Calu3 (cell line): ENCODE measurements around the gene SPTB. TPM values are rescaled to one million over a fixed set of nuclear protein-coding genes. Genes with fewer than 3 reads are reported as not detected.

Experiments
- BruUV-seq: library from RNA; stranded (reverse); fragments of 400-500 nt; replicated peaks from 2 replicates; lab custom pipeline; 2021; lab: Mats Ljungman, UMichigan
- CTCF ChIA-PET: fragments of 300-600 bp; sonication (Branson Sonifier 250); formaldehyde crosslinking; loops from one replicate; lab custom pipeline; 2022; ENCODE audit warnings: antibody characterized with exemption; lab: Charles Lee
- DNase-seq: peaks from one replicate; pipeline ENCODE4 v3.0.0; 2022
- H3K27ac Mint-ChIP-seq: one replicate; pipeline ENCODE4 v1.8.0; 2022; ENCODE audit warnings: mixed read lengths; ENCODE audit not compliant: unreplicated experiment
- H3K27me3 Mint-ChIP-seq: one replicate; pipeline ENCODE4 v1.8.0; 2022; ENCODE audit warnings: mixed read lengths; ENCODE audit not compliant: unreplicated experiment
- H3K36me3 Mint-ChIP-seq: one replicate; pipeline ENCODE4 v1.8.0; 2022; ENCODE audit warnings: mild to moderate bottlenecking, moderate library complexity, mixed read lengths; ENCODE audit not compliant: insufficient read depth, unreplicated experiment
- H3K4me1 Mint-ChIP-seq: one replicate; pipeline ENCODE4 v1.8.0; 2022; ENCODE audit warnings: mild to moderate bottlenecking, low read depth, mixed read lengths; ENCODE audit not compliant: unreplicated experiment
- H3K4me3 Mint-ChIP-seq: one replicate; pipeline ENCODE4 v1.8.0; 2022; ENCODE audit warnings: mild to moderate bottlenecking, low read depth, moderate library complexity, mixed read lengths; ENCODE audit not compliant: unreplicated experiment
- H3K9me3 Mint-ChIP-seq: one replicate; pipeline ENCODE4 v1.8.0; 2022; ENCODE audit warnings: low read depth, mixed read lengths; ENCODE audit not compliant: unreplicated experiment
- CTCF ChIP-seq: fragments of 200-600 bp; IDR thresholded peaks from one replicate; pipeline ENCODE4 v1.8.0; 2022; ENCODE audit warnings: antibody characterized with exemption; ENCODE audit not compliant: unreplicated experiment
- intact Hi-C: fragments of 100-400 bp; cut with micrococcal nuclease; formaldehyde crosslinking; loops from one replicate; pipeline ENCODE4 v1.10.0; 2022; ENCODE audit not compliant: unreplicated experiment
- total RNA-seq: library from RNA; stranded (reverse); gene quantifications from 2 replicates; pipeline ENCODE4 v1.2.3, GENCODE V29; 2022

SPTB gene
- total RNA-seq, 1 experiment from 2014 or later, result not detected

DNA sequence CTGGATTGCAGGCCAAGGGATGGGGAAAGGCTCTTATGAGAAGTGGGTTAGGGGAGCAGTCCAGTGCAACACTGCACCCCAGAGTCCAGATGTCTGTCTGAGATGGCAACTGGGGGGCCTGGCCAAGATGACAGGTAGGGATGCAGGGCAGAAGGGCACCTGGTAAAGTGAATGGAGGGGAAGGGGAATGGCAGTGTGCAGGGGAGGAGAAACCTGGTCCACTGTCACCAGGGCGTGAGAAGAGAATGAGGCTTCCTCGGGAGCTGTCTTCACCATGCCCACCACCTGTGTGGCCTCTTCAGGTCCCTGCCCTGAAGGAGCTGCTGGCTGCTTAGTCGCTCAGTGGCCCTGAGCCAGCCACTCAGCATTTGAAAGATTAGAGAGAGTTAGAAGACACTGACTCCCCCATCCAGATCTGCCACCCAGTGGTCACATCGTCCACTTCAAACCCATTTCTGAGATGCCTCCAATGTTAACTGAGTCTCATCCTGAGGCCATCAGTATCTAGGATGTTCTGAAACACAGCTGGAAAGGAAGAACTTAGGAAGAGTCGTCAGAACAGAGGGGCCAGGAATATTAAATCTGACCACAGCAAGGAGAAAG, 118.2 kb downstream of the SPTB start:
- CTCF ChIA-PET, result interaction anchor here (0.8 to 1.9 kb wide), 7 partner anchors 35 to 130 kb away, joined by 3 to 6 read pairs (median 5); no protein-coding TSS in a partner anchor
- intact Hi-C loops, result loop anchor here (1.0 to 5.0 kb wide), 5 partner anchors 34 to 219 kb away; partner anchors contain the start of gene HSPA2
- Mint-ChIP-seq H3K9me3 (no peaks in the 10 kb centered on the region), H3K27me3 (peaks cover 24% of the 10 kb centered on the region), H3K27ac (peak overlapping the region; percentile 24), H3K36me3 (peaks cover 15% of the 10 kb centered on the region), H3K4me3 (peak overlapping the region; percentile 7), H3K4me1 (peaks cover 58% of the 10 kb centered on the region)
- peak; percentile 33 for DNase-seq
- no peak for TF ChIP-seq CTCF
- no TSS peak for BruUV-seq

DNA sequence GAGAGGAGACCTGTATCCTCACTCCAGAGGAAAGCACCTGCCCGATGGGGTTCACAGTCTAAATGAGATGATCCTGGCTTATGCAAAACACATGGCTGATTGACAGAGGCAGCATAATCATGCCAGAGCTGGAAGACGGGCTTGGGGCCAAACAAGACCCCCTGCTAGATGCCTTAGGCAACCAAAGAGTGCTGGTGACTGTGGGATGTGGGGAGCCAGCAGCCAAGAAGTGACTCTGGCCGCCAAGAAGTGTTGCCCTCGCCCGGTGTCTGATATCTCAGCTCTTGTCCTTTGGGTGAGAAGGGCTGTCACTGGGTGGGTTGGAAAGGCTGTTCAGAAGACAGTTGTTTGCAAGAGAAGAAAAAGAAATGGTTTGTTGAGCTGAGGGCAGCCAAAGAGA, 118.8 kb downstream of the SPTB start:
- intact Hi-C loops, result loop anchor here (5.0 kb wide), 4 partner anchors 34 to 219 kb away; partner anchors contain the start of gene HSPA2
- peaks cover 15% of the 10 kb centered on the region for H3K36me3 Mint-ChIP-seq
- CTCF ChIA-PET, result interaction anchor here (0.8 to 1.9 kb wide), 2 partner anchors 35 to 88 kb away, joined by 4 to 5 read pairs; no protein-coding TSS in a partner anchor
- peak overlapping the region; percentile 7 for H3K4me3 Mint-ChIP-seq
- BruUV-seq, result no TSS peak
- H3K27me3 Mint-ChIP-seq, result peaks cover 28% of the 10 kb centered on the region
- no peak for DNase-seq
- TF ChIP-seq CTCF, result no peak
- H3K4me1 Mint-ChIP-seq, result peaks cover 60% of the 10 kb centered on the region
- no peak overlapping the region for H3K27ac Mint-ChIP-seq
- H3K9me3 Mint-ChIP-seq, result no peaks in the 10 kb centered on the region

- intact Hi-C loops, result loop anchor here (5.0 kb wide), 4 partner anchors 33 to 218 kb away; partner anchors contain the start of gene HSPA2
- CTCF ChIA-PET, result interaction anchor here (0.8 kb wide), 1 partner anchor 34 kb away, joined by 4 read pairs; no protein-coding TSS in a partner anchor
- H3K9me3 Mint-ChIP-seq, result no peaks in the 10 kb centered on the region
- H3K27me3 Mint-ChIP-seq, result peaks cover 34% of the 10 kb centered on the region
- DNase-seq, result peak; percentile 71
- TF ChIP-seq CTCF, result peak; percentile 59
- no peak overlapping the region for H3K27ac Mint-ChIP-seq
- no TSS peak for BruUV-seq
- H3K4me3 Mint-ChIP-seq, result no peak overlapping the region
- peaks cover 66% of the 10 kb centered on the region for H3K4me1 Mint-ChIP-seq
- H3K36me3 Mint-ChIP-seq, result peaks cover 15% of the 10 kb centered on the region
Observed at GRCh38 chr14:64760146-64760755, 119.5 kb downstream of the SPTB start.

GRCh38 chr14:64759555-64759938, 120.2 kb downstream of the SPTB start:
- Mint-ChIP-seq H3K4me3 (no peak overlapping the region), H3K4me1 (peaks cover 70% of the 10 kb centered on the region), H3K9me3 (no peaks in the 10 kb centered on the region), H3K27me3 (peaks cover 41% of the 10 kb centered on the region), H3K36me3 (peaks cover 15% of the 10 kb centered on the region), H3K27ac (no peak overlapping the region)
- CTCF ChIA-PET, result interaction anchor here (1.2 to 1.4 kb wide), 4 partner anchors 9 to 52 kb away, joined by 3 read pairs; no protein-coding TSS in a partner anchor
- no peak for TF ChIP-seq CTCF
- no peak for DNase-seq
- intact Hi-C loops, result no loop called here
- BruUV-seq, result no TSS peak
